Mesodermal cell (in vitro differentiated cells): ENCODE data around the gene BBS9. TPM values are rescaled to one million over a fixed set of nuclear protein-coding genes. Genes with fewer than 3 reads are reported as not detected.
"Not testable (repeated sequence)": the region's sequence is repeated elsewhere in the genome, so short reads cannot be mapped to it uniquely, and the experiment has no call there.

Experiments used
- H3K27ac ChIP-seq: 2 replicates; pipeline ENCODE4 v1.7.0; 2013; ENCODE audit warnings: mild to moderate bottlenecking, low read depth, low read length, moderate library complexity; ENCODE audit not compliant: severe bottlenecking
- H3K36me3 ChIP-seq: 2 replicates; pipeline ENCODE4 v1.7.1; 2013; ENCODE audit warnings: mild to moderate bottlenecking, low read length, moderate library complexity; ENCODE audit not compliant: control insufficient read depth, insufficient read depth
- H3K4me1 ChIP-seq: one replicate; pipeline ENCODE4 v1.7.1; 2013; ENCODE audit warnings: mild to moderate bottlenecking, low read length; ENCODE audit not compliant: insufficient read depth, control insufficient read depth, poor library complexity, severe bottlenecking
- H3K4me3 ChIP-seq: 2 replicates; pipeline ENCODE4 v1.7.0; 2013; ENCODE audit warnings: low read length, control low read depth, mild to moderate bottlenecking; ENCODE audit not compliant: insufficient read depth, poor library complexity, severe bottlenecking; ENCODE audit errors: extremely low read depth
- H3K9me3 ChIP-seq: 2 replicates; pipeline ENCODE4 v1.7.1; 2013; ENCODE audit warnings: mild to moderate bottlenecking, low read length, moderate library complexity; ENCODE audit not compliant: control insufficient read depth
- WGBS, 2 experiments: methylation state at CpG; one replicate each; pipeline ENCODE4 v1.1.5; 2013; ENCODE audit warnings: missing lambda C conversion rate in 2 of 2; ENCODE audit not compliant: insufficient coverage in 2 of 2; 5-methylcytosine and 5-hydroxymethylcytosine counted together
- polyA plus RNA-seq, 2 experiments: library from polyadenylated mRNA; stranded (reverse); fragments of 50-300 nt; gene quantifications; one replicate each; pipeline ENCODE4 v1.2.3, GENCODE V29; 2013

Gene BBS9
- polyA plus RNA-seq (2013, experiment 1 of 2) = 14.8 TPM
- 15.1 TPM for polyA plus RNA-seq (2013, experiment 2 of 2)

DNA sequence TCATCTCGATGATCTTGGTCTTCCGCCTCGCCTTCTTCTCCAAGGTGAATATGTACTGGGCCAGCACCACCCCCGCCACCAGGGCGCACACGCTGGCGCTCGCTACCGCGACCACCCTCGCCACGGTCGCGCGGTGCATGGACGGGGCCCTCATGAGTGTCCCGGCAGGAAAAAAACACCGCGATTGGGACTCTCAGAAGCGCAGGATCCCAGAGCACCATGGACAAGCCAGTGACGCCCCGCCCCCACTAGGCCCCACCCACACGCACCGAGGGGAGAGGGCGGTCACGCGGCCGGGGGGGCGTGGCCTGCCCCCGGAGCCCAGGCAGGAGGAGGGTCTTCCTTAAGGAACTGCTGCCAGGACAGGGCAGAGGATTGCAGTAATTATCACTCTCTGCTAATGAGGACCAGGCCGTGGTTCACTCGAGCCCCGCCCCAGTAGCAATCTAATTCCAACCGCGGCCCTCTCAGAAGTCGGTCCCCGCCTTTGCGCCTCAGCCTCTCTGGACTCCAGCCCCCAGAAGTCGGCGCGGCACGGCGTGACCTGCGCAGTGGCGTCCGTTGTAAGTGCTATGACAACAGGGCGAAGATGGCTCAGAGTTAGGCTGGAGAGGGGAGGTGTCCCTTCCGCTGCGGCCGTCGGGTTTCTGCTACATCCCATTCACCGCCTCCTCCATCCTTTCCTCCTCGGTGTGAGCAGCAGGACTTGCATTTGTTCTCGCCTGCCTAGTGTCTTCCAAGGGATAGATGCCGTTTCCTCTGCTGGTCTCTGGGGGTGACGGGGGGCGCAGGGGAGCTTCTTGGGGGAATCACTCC is at the start of gene BBS9:
Gene BBS9 (plus strand): TSS at position 575 of the 816 bp plus-strand sequence. CDS start 16,689 bp downstream, outside the sequence.
- Histone ChIP-seq H3K36me3 (no peaks in the 10 kb centered on the region), H3K9me3 (no peaks in the 10 kb centered on the region), H3K27ac (peak within 1 kb of the TSS; percentile 43), H3K4me3 (peak within 1 kb of the TSS; percentile 78), H3K4me1 (peaks cover 4% of the 10 kb centered on the region)
- 0 to 2% methylated on average over 23 to 47 of the region's 57 CpGs for WGBS, 2 experiments

DNA sequence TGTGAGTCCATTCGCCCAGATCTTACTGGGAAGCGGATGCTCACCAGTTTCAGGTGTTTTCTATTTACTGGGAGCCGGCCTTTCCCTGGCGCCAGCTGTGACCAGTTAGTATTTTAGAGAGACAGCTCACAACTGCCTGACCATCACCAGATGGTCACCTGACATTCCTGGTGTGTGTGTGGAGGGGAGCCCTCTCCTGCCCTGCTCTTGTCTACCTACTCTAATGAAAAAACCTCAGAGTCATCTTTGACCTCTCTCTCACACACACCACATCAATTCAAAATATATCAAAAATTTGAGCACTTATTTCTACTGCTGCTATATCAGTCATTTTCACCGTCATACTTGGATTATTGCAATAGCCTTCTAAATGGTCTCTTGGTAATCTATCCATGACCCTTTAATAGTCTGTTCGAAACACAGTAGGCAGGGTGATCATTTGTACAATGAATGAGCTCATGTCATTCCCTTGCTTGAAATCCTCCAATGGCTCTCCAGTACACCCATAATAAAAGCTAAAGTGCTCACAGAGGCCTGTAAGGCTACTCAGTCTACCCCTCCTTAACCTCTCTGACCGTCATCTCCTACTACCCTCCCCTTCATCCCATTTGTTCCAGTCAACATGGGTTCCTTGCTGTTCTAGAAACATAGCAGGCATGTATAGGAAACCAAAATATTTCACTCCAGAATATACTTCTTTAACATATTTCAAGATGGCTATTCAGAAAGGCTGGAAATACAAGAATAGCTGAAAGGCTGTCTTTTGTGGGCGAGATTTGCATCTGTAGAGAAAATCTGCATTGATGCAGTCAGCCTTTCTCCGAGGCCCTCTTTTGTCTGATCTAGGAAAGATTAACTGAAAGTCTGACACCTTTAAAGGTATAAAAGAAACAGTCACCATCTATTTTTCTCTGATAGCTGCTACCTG is 49.3 kb upstream of the BBS9 start:
- Histone ChIP-seq H3K4me1 (no peaks in the 10 kb centered on the region), H3K36me3 (no peaks in the 10 kb centered on the region), H3K27ac (no peak overlapping the region), H3K4me3 (no peak overlapping the region), H3K9me3 (no peaks in the 10 kb centered on the region)
- 76 to 88% methylated on average over 6 of the region's 9 CpGs for WGBS, 2 experiments

DNA sequence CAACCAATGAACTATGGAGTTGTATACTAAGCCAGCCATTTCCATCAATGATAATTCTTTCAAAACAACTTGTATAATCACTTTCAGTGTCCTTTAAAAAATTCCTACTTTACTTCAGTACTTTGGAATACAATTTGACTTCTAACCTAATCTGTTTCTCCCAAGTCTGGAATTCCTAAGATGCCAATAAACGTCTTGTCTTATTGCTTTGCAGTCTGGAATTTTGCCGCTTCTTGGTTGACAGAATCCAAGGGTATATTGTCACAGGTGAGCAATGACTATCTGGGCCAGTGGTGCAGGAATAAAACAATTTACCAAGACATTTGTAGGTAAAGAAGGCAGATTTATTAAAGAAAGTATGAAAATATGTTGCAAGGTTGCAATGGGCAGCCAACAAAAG is 42.0 kb upstream of the BBS9 start:
- WGBS, 2 experiments = 28 to 29% methylated on average over 2 of the region's 2 CpGs
- no peaks in the 10 kb centered on the region for H3K9me3 ChIP-seq
- H3K36me3 ChIP-seq = no peaks in the 10 kb centered on the region
- H3K27ac ChIP-seq = no peak overlapping the region
- H3K4me1 ChIP-seq = no peaks in the 10 kb centered on the region
- H3K4me3 ChIP-seq = no peak overlapping the region

DNA sequence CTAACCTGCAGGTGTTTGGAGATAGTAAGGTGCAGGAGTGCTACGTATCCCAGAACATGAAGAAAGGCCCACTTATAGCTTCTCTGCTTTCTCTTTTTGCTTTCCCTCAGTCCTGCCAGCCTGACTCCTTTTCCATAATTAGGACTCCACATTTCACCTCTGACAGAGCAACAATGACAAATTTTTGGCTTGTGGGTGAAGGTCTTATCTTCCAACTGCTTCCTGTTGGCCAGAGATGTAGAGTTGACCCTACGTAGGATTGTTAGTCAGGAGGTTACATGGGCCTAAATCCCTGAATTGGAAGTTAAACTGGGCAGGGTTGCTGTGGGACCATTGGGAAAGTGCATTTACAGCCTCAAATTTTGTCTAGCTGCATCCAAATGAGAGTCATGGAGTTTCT is 41.5 kb upstream of the BBS9 start:
- Histone ChIP-seq H3K27ac (no peak overlapping the region), H3K4me3 (no peak overlapping the region), H3K9me3 (no peaks in the 10 kb centered on the region), H3K36me3 (no peaks in the 10 kb centered on the region), H3K4me1 (no peaks in the 10 kb centered on the region)
- WGBS, 2 experiments = 100% methylated on average over 1 to 2 of the region's 2 CpGs

DNA sequence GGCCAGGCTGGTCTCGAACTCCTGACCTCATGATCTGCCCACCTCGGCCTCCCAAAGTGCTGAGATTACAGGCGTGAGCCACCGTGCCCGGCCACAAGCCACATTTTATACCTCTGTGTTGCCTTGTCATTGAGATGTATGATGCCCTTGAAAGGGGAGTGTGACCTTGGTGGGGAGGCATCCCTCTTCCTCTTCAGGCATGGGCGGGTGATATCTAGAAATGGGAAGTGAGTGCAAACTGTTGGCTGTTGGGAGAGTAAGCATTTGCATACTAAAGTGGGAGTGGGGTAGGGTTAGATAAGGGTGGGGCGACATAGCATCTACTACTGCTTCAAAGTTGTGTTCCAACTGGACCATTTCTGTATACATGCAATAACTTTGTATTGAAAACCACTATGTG is 40.2 kb upstream of the BBS9 start:
- 80% methylated on average over 1 of the region's 7 CpGs; no CpG with 5 or more reads in 1 of the 2 experiments for WGBS, 2 experiments
- Histone ChIP-seq H3K9me3 (no peaks in the 10 kb centered on the region), H3K27ac (no peak overlapping the region), H3K36me3 (peaks cover 10% of the 10 kb centered on the region), H3K4me3 (no peak overlapping the region), H3K4me1 (no peaks in the 10 kb centered on the region)

DNA sequence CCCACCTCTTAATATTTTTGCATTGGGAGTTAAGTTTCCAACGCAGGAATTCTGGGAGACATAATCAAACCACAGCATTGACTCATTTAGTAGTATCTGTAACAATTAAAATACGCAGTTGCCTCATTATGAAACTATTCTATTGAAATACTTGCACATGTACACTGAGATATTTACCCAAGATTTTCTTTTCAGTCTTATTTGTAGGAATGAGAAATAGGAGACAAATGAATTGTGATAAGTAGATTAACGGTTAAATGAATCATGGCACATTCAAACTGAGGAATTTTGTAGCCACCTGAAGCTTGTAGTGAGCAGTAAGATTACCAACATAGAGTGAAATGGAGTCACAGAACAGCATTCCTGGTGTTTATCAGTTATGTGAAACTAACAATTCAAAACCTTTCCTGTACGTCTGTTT is 38.2 kb upstream of the BBS9 start:
- H3K4me3 ChIP-seq = no peak overlapping the region
- 100% methylated on average over 1 of the region's 4 CpGs for WGBS, 2 experiments

DNA sequence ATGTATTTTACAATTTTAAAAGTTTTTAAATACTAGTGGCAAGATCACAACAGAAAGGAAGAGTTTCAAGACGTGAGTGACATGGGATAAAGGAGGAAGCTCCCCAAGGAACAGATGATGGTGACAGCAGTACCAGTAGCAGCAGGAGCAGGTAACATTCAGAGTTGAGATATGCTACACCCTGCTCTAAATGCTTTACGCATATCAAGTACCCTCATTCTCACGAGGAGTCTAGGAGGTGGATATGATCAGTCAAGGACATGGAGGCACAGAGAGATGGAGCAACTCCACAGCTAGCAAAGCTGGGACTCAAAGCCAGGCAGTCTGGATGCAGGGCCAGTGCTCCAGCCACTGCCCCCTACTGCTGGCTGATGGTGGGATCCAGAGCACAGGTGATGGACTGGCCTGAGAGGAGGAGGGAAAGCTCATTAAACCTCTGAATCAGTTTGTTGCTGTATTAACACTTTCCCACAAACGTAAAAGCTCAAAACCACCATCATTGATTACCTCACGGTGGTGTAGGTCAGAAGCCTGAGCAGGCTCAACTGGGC is 37.6 kb upstream of the BBS9 start:
- H3K4me3 ChIP-seq = no peak overlapping the region
- WGBS, 2 experiments = 85 to 88% methylated on average over 5 of the region's 5 CpGs
- H3K9me3 ChIP-seq = no peaks in the 10 kb centered on the region
- peaks cover 33% of the 10 kb centered on the region for H3K36me3 ChIP-seq
- no peak overlapping the region for H3K27ac ChIP-seq
- H3K4me1 ChIP-seq = no peaks in the 10 kb centered on the region

More for the DNA sequence above, 38.2 kb upstream of the BBS9 start:
- Histone ChIP-seq H3K27ac (no peak overlapping the region), H3K4me1 (no peaks in the 10 kb centered on the region), H3K9me3 (no peaks in the 10 kb centered on the region), H3K36me3 (peaks cover 27% of the 10 kb centered on the region)

DNA sequence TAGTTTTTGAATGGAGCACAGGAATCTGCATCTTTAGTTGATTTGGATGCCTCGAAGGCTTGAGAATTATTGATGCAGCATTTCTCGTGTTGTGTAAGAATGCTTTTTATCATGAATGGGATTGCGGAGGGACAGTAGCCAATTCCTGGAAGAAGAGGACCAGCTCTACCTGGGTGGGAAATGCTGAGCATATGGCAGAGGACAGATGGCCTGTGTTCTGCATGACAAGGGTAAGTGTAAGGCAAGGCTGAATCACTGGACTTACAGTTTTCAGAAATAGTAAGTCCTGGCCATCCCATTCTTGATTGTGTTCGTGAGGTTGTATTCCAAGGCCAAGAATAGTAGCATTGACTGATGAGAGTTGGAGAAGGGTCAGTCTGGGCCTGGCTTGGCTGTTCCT is 36.1 kb upstream of the BBS9 start:
- Histone ChIP-seq H3K4me3 (no peak overlapping the region), H3K9me3 (no peaks in the 10 kb centered on the region), H3K36me3 (peaks cover 47% of the 10 kb centered on the region), H3K4me1 (no peaks in the 10 kb centered on the region), H3K27ac (no peak overlapping the region)
- WGBS, 2 experiments = 93 to 100% methylated on average over 4 of the region's 4 CpGs

DNA sequence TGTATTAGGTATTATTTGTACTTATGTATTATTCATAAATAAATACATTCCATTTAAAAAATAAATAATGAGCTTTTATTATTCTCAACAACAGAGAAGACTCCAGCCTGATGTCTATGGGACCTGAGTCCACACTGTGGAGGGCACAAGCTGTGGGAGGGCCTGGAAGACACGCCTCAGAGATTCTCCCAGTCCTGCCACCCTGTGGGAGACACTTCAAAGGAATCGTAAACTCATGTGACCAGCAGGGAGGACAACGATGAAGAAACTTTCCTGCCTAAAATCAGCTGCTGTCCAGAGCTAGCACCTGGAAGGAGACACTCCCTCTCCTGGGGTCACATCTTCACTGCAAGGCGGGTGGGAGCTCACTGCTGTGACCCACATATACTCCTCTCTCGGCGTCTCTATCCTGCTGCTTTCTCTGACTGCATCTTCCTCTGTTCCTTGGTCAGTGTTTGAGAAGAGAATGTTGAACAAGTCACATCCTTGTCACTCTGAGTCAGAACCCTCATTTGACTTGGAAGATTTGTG is 34.6 kb upstream of the BBS9 start:
- 80 to 100% methylated on average over 1 of the region's 6 CpGs for WGBS, 2 experiments
- not testable (repeated sequence) for H3K9me3 ChIP-seq, H3K4me1 ChIP-seq, H3K27ac ChIP-seq, H3K4me3 ChIP-seq
- H3K36me3 ChIP-seq = peaks cover 62% of the 10 kb centered on the region

DNA sequence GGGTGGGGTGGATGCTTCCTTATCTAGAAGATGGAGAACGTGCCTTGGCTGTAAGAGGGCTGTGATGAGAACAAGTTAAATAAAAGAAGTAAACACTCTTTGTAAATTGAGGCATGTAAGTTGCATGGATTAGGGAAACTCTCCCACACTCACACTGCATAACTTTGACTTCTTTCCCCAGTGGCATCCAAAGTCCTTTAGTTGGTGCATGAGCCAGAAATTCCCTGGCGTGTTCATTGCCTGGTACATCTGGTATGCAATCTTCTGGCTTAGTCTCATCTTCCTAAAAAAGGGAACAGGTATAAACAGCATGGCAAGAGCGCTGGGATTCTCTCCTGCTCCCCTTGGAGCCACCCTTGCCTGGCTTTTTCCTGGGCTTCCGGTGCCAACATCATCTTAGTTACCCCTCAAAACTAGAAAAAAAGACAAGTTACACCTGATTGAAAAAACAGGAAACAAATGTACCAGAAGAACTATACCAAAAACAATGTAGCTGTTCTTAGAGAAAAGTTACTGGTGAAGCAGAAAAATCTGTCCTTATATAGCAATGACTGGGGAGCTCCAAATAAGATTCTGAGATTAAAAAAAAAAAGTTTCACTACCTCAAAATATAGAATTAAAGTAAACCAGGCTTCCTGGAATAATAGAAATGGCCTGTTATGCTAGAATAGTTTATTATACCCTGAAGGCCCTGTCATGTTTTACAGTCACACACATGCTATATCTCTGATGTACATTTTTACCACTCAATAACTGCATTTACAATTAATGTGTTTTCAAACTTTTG is 30.0 kb upstream of the BBS9 start:
- H3K27ac ChIP-seq = no peak overlapping the region
- WGBS, 2 experiments = 94 to 100% methylated on average over 1 to 2 of the region's 4 CpGs
- H3K4me3 ChIP-seq = no peak overlapping the region
- peaks cover 81% of the 10 kb centered on the region for H3K36me3 ChIP-seq
- H3K4me1 ChIP-seq = no peaks in the 10 kb centered on the region
- H3K9me3 ChIP-seq = no peaks in the 10 kb centered on the region
